ENCODE data around the gene DGKG. TPM values are rescaled to one million over a fixed set of nuclear protein-coding genes. Genes with fewer than 3 reads are reported as not detected.

DGKG gene
- total and polyA plus RNA-seq, 2 of the 8 experiments (the other 6 are each of a cell fraction or from before 2014, with no cell fraction given): 0.30 to 0.48 TPM

- Histone ChIP-seq H4K91ac (replicated peaks; ENCODE audit: insufficient read length, low read length) (no peak overlapping the region), H3K56ac (replicated peaks; ENCODE audit: insufficient read length, low read depth, low read length) (no peak overlapping the region), H4K5ac (ENCODE audit: insufficient read length, low read depth, low read length) (no peak overlapping the region), H2BK5ac (ENCODE audit: low read depth, low read length) (no peak overlapping the region), H2BK12ac (ENCODE audit: low read depth, low read length) (no peak overlapping the region), H3K4ac (replicated peaks; ENCODE audit: insufficient read length, low read depth, low read length) (no peak overlapping the region), H2BK120ac (replicated peaks; ENCODE audit: low read depth, low read length) (no peak overlapping the region), H3K4me1 (replicated peaks in 1 of 4; ENCODE audit: control insufficient read depth in 3 of 4, insufficient read depth in 4 of 4, low read length in 3 of 4) (peaks cover 3 to 11% (median 8%) of the 10 kb centered on the region in 4 experiments; a peak in 4 of 7 replicates), H3K9me3 (ENCODE audit: insufficient read depth in 2 of 2, low read depth in 1 of 2, low read length in 1 of 2) (no peaks in the 10 kb centered on the region), H3K36me3 (ENCODE audit: control insufficient read depth in 2 of 4, insufficient read depth in 4 of 4, low read length in 3 of 4) (no peaks in the 10 kb centered on the region; a peak in 1 of 8 replicates), H2AK5ac (ENCODE audit: low read depth, low read length) (no peak overlapping the region), H3K9ac (replicated peaks in 1 of 4; ENCODE audit: extremely low read depth in 1 of 4, low read depth in 3 of 4, low read length in 3 of 4) (no peak overlapping the region), H3K4me3 (ENCODE audit: extremely low read depth in 1 of 4, insufficient read depth in 2 of 4, low read depth in 3 of 4, low read length in 4 of 4) (no peak overlapping the region), H3K79me1 (ENCODE audit: low read depth, low read length) (no peaks in the 10 kb centered on the region), H4K8ac (ENCODE audit: extremely low read depth, insufficient read depth, low read length) (no peak overlapping the region), H2AFZ (ENCODE audit: low read length) (no peak overlapping the region), H3K4me2 (ENCODE audit: insufficient read depth in 1 of 2, low read depth in 2 of 2, low read length in 2 of 2) (peak overlapping the region in 1 of 2 experiments; percentile 46; a peak in 1 of 4 replicates), H2BK20ac (ENCODE audit: low read length) (no peak overlapping the region), H3K79me2 (ENCODE audit: control insufficient read depth in 1 of 2, insufficient read depth in 2 of 2, low read length in 2 of 2) (no peaks in the 10 kb centered on the region), H3K23ac (ENCODE audit: insufficient read length) (no peak overlapping the region), H3K18ac (ENCODE audit: extremely low read depth, low read length) (no peak overlapping the region; the same call in 1 of the 2 replicates), H3K27me3 (replicated peaks in 1 of 4; ENCODE audit: control insufficient read depth in 3 of 4, extremely low read depth in 1 of 4, insufficient read depth in 3 of 4, low read length in 3 of 4) (peaks cover 0 to 2% (median 0%) of the 10 kb centered on the region in 4 experiments; a peak in 1 of 7 replicates), H2BK15ac (ENCODE audit: low read length) (no peak overlapping the region), H3K14ac (ENCODE audit: insufficient read length) (no peak overlapping the region), H3K27ac (ENCODE audit: low read depth, low read length) (no peak overlapping the region), H3K23me2 (ENCODE audit: low read depth, low read length) (peaks cover 14% of the 10 kb centered on the region; the same call in 1 of the 2 replicates), H4K20me1 (replicated peaks in 1 of 2; ENCODE audit: control insufficient read depth in 1 of 2, insufficient read depth in 2 of 2, low read length in 2 of 2) (peaks cover 0 to 3% of the 10 kb centered on the region in 2 experiments)
- DNase-seq (ENCODE audit: low read depth in 1 of 2, low spot score in 2 of 2): no peak
- ChIA-PET POLR2A (ENCODE audit: partially characterized antibody) (interaction anchor here (0.6 to 5.9 kb wide), 3 partner anchors 9 to 23 kb away, joined by 3 to 42 read pairs (median 9); partner anchors contain the start of gene ETV5), CTCF (ENCODE audit: partially characterized antibody) (interaction anchor here (0.6 to 1.2 kb wide), 7 partner anchors 11 to 497 kb away, joined by 3 to 6 read pairs (median 3); no protein-coding TSS in a partner anchor)
- no peak for FAIRE-seq
- WGBS, 2 experiments (ENCODE audit: extremely low coverage in 1 of 2, insufficient coverage in 1 of 2, insufficient read length in 1 of 2, insufficient replicate concordance in 2 of 2, low coverage in 1 of 2, low lambda C conversion rate in 2 of 2, missing lambda C conversion rate in 1 of 2): 84% methylated on average over 6 of the region's 6 CpGs; no CpG with 5 or more reads in 1 of the 2 experiments
- TF ChIP-seq SAP30 (IDR thresholded peaks at IDR 0.05; ENCODE audit: insufficient read depth, insufficient replicate concordance, low read length) (no peak), SP1 (IDR thresholded peaks at IDR 0.05; ENCODE audit: low read depth, low read length) (no peak), PHF8 (conservative IDR thresholded peaks at IDR 0.05; ENCODE audit: low read depth, low read length) (no peak), GTF2F1 (IDR thresholded peaks at IDR 0.05; ENCODE audit: borderline replicate concordance, low read depth, low read length) (no peak), SRF (IDR thresholded peaks at IDR 0.05; ENCODE audit: low read depth, low read length) (no peak), YY1 (IDR thresholded peaks at IDR 0.05; ENCODE audit: low read depth, low read length) (no peak), FOSL1 (IDR thresholded peaks at IDR 0.05; ENCODE audit: insufficient read depth, low read depth, low read length) (no peak), CREB1 (IDR thresholded peaks at IDR 0.05) (no peak), EZH2 (IDR thresholded peaks at IDR 0.05; ENCODE audit: low read depth, low read length, severe bottlenecking) (no peak), CTBP2 (IDR thresholded peaks at IDR 0.05; ENCODE audit: borderline replicate concordance, insufficient read depth, insufficient read length, low read length) (no peak), POLR2AphosphoS5 (IDR thresholded peaks at IDR 0.05; ENCODE audit: low read depth, low read length) (no peak), E2F6 (IDR thresholded peaks at IDR 0.05) (no peak)
Observed at GRCh38 chr3:186121278-186121677, 240.8 kb downstream of the DGKG start.
